ENCODE data around the gene GARIN5B.
A peak's percentile ranks its signal among the peaks of the same experiment; 100 is the strongest.
"Not testable (repeated sequence)": the region's sequence is repeated elsewhere in the genome, so short reads cannot be mapped to it uniquely, and the experiment has no call there.

Gene GARIN5B

GRCh38 chr19:55362990-55363716 is at the start of gene GARIN5B:
TSS of gene GARIN5B (minus strand) at chr19:55363260. CDS start at chr19:55363066, 194 bp downstream.
- no peak for DNase-seq

GRCh38 chr19:55410168-55410567 is 47.1 kb upstream of the GARIN5B start:
- no peak for DNase-seq

- not testable (repeated sequence) for DNase-seq
These were observed 46.1 kb upstream of the GARIN5B start for GRCh38 chr19:55409179-55409578.

- DNase-seq, result no peak
These were observed 45.4 kb upstream of the GARIN5B start for GRCh38 chr19:55408533-55408872.

GRCh38 chr19:55407800-55408532 is 44.9 kb upstream of the GARIN5B start:
- peak; percentile 99 for DNase-seq

GRCh38 chr19:55407550-55407799 is 44.4 kb upstream of the GARIN5B start, which contains the start of gene UBE2S:
TSS of gene UBE2S (minus strand) at chr19:55407788. CDS start at chr19:55407589, 199 bp downstream.
- DNase-seq, result not testable (repeated sequence)

GRCh38 chr19:55406826-55407549 is 43.9 kb upstream of the GARIN5B start:
- DNase-seq, result no peak

GRCh38 chr19:55406091-55406825 is 43.2 kb upstream of the GARIN5B start:
- no peak for DNase-seq

- DNase-seq, result no peak
These were observed 42.6 kb upstream of the GARIN5B start for GRCh38 chr19:55405638-55406037.

- DNase-seq, result no peak
These were observed 39.4 kb upstream of the GARIN5B start for GRCh38 chr19:55402509-55402908.

GRCh38 chr19:55401390-55401789 is 38.3 kb upstream of the GARIN5B start:
- not testable (repeated sequence) for DNase-seq

GRCh38 chr19:55400281-55401087 is 37.4 kb upstream of the GARIN5B start:
- DNase-seq, result no peak

GRCh38 chr19:55398200-55398925 is 35.3 kb upstream of the GARIN5B start:
- no peak for DNase-seq

- DNase-seq, result no peak
These were observed 30.0 kb upstream of the GARIN5B start for GRCh38 chr19:55392820-55393761.

- DNase-seq, result no peak
These were observed 28.9 kb upstream of the GARIN5B start for GRCh38 chr19:55391702-55392615.

- no peak for DNase-seq
These were observed 28.2 kb upstream of the GARIN5B start for GRCh38 chr19:55391191-55391670.

- no peak for DNase-seq
These were observed 27.4 kb upstream of the GARIN5B start for GRCh38 chr19:55390461-55390880.

GRCh38 chr19:55389386-55390317 is 26.6 kb upstream of the GARIN5B start:
- no peak for DNase-seq
